ENCODE measurements around the gene ZSCAN20.

DNA sequence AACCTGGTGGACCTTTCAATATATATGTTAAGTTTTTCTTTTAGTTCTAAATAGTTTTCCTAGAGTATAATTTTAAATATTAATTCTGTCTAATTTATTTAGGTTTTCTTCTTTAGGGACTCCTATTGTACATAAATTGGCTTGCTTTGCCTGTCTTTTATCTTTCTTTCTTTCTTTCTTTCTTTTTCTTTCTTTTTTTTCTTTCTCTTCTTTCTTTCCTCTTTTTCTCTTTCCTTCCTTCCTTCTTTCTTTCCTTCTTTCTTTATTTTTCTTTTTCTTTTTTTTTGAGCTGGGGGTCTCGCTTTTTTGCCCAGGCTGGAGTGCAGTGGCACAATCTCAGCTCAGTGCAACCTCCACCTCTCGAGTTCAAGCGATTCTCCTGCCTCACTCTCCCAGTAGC, 35.2 kb downstream of the ZSCAN20 start:
- TF ChIP-seq, protein P1, sequence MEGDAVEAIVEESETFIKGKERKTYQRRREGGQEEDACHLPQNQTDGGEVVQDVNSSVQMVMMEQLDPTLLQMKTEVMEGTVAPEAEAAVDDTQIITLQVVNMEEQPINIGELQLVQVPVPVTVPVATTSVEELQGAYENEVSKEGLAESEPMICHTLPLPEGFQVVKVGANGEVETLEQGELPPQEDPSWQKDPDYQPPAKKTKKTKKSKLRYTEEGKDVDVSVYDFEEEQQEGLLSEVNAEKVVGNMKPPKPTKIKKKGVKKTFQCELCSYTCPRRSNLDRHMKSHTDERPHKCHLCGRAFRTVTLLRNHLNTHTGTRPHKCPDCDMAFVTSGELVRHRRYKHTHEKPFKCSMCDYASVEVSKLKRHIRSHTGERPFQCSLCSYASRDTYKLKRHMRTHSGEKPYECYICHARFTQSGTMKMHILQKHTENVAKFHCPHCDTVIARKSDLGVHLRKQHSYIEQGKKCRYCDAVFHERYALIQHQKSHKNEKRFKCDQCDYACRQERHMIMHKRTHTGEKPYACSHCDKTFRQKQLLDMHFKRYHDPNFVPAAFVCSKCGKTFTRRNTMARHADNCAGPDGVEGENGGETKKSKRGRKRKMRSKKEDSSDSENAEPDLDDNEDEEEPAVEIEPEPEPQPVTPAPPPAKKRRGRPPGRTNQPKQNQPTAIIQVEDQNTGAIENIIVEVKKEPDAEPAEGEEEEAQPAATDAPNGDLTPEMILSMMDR (IDR thresholded peaks at IDR 0.05; ENCODE audit: poor library complexity, severe bottlenecking) = no peak
- TF ChIP-seq EZH2 (IDR thresholded peaks at IDR 0.05; ENCODE audit: borderline replicate concordance, insufficient read depth, low read length, poor library complexity, severe bottlenecking) (no peak), POLR2AphosphoS5 (IDR thresholded peaks at IDR 0.05) (no peak), MXI1 (conservative IDR thresholded peaks at IDR 0.05; ENCODE audit: poor library complexity, severe bottlenecking) (no peak), EP300 (conservative IDR thresholded peaks at IDR 0.05; ENCODE audit: poor library complexity, severe bottlenecking) (no peak)

Measured in neural cell (in vitro differentiated cells).